GM12801 (cell line): Measurements from ENCODE around the gene PSG11.
"Not testable (repeated sequence)": the region's sequence is repeated elsewhere in the genome, so short reads cannot be mapped to it uniquely, and the experiment has no call there.

ENCODE experiments used
- CTCF ChIP-seq: IDR thresholded peaks from one replicate; pipeline ENCODE4 v1.5.1; 2011; ENCODE audit warnings: control low read depth; ENCODE audit not compliant: insufficient read length; ENCODE audit errors: extremely low read depth

Gene PSG11

GRCh38 chr19:43026369-43026768, at the start of gene PSG11:
Gene PSG11, minus strand, starts transcription at chr19:43026469. Its CDS starts 97 bp downstream, at chr19:43026372.
- TF ChIP-seq CTCF = not testable (repeated sequence)

GRCh38 chr19:43028866-43029265, 2.6 kb upstream of the PSG11 start:
- TF ChIP-seq CTCF = no peak

GRCh38 chr19:42989851-42990250, 36.4 kb downstream of the PSG11 start:
- TF ChIP-seq CTCF = no peak

- TF ChIP-seq CTCF = no peak
Observed at GRCh38 chr19:42985588-42985987, 40.7 kb downstream of the PSG11 start.

- TF ChIP-seq CTCF = no peak
Observed at GRCh38 chr19:42965176-42965575, 61.1 kb downstream of the PSG11 start.

GRCh38 chr19:42961119-42961518, 65.2 kb downstream of the PSG11 start:
- TF ChIP-seq CTCF = no peak
